HS-27A (cell line): ENCODE data around the gene CDK5R2.

Experiments used
- DNase-seq: peaks from one replicate; pipeline ENCODE4 v3.0.0-alpha.2; 2012; ENCODE audit warnings: low read depth, missing footprints

The CDK5R2 gene

GRCh38 chr2:219003979-219004378 lies 44.5 kb downstream of the CDK5R2 start:
- no peak for DNase-seq

- DNase-seq: no peak
Measured at GRCh38 chr2:219009294-219009693, 49.8 kb downstream of the CDK5R2 start.

- DNase-seq: no peak
Measured at GRCh38 chr2:219010162-219010756, 50.8 kb downstream of the CDK5R2 start.

- DNase-seq: no peak
Measured at GRCh38 chr2:219010873-219011272, 51.4 kb downstream of the CDK5R2 start.
